GM23338 (cell line): Measurements from ENCODE around the gene TMEM140. TPM values are rescaled to one million over a fixed set of nuclear protein-coding genes. Genes with fewer than 3 reads are reported as not detected.

Experiments used
- ATAC-seq: fragments of 200-7000 bp; cut with Tn5 transposase; 3 replicates; pipeline ENCODE4 v1.9.1; 2020
- DNase-seq: peaks from one replicate; pipeline ENCODE4 v3.0.0-alpha.2; 2015; ENCODE audit warnings: low spot score
- H2AFZ ChIP-seq: fragments of 200-600 bp; sonication (generic); 2 replicates; pipeline ENCODE4 v1.8.0; 2016; ENCODE audit warnings: antibody characterized with exemption, mild to moderate bottlenecking, moderate library complexity
- H3F3A ChIP-seq: fragments of 200-600 bp; sonication (generic); replicated peaks from 2 replicates; pipeline ENCODE4 v1.8.0; 2017; ENCODE audit warnings: antibody characterized with exemption, mixed run types, low read depth
- H3K27ac ChIP-seq: fragments of 200-600 bp; sonication (generic); 2 replicates; pipeline ENCODE4 v1.6.1; 2016; ENCODE audit warnings: low read depth
- H3K27me3 ChIP-seq: fragments of 200-600 bp; sonication (generic); 2 replicates; pipeline ENCODE4 v1.8.0; 2016; ENCODE audit warnings: mild to moderate bottlenecking, mixed run types, moderate library complexity; ENCODE audit not compliant: insufficient read depth
- H3K36me3 ChIP-seq: fragments of 200-600 bp; sonication (generic); 2 replicates; pipeline ENCODE4 v1.8.0; 2016; ENCODE audit warnings: mild to moderate bottlenecking; ENCODE audit not compliant: insufficient read depth
- H3K4me1 ChIP-seq: fragments of 200-600 bp; sonication (generic); 2 replicates; pipeline ENCODE4 v1.8.0; 2016; ENCODE audit warnings: mild to moderate bottlenecking, moderate library complexity; ENCODE audit not compliant: insufficient read depth
- H3K4me2 ChIP-seq: fragments of 200-600 bp; sonication (generic); 2 replicates; pipeline ENCODE4 v1.7.1; 2017; ENCODE audit warnings: mixed run types
- H3K4me3 ChIP-seq: fragments of 200-600 bp; sonication (generic); 2 replicates; pipeline ENCODE4 v1.6.1; 2016; ENCODE audit warnings: mixed run types
- H3K79me2 ChIP-seq: fragments of 200-600 bp; sonication (generic); replicated peaks from 2 replicates; pipeline ENCODE4 v1.8.0; 2017; ENCODE audit warnings: mild to moderate bottlenecking; ENCODE audit not compliant: insufficient read depth
- H3K9me2 ChIP-seq: fragments of 200-600 bp; sonication (generic); 2 replicates; pipeline ENCODE4 v1.8.0; 2017; ENCODE audit not compliant: insufficient read depth
- H4K20me1 ChIP-seq: fragments of 200-600 bp; sonication (generic); replicated peaks from 2 replicates; pipeline ENCODE4 v1.8.0; 2017; ENCODE audit warnings: mild to moderate bottlenecking; ENCODE audit not compliant: insufficient read depth
- H3K27ac Mint-ChIP-seq: 2 replicates; pipeline ENCODE4 v1.8.0; 2020; ENCODE audit warnings: inconsistent platforms, mild to moderate bottlenecking, moderate library complexity, mixed read lengths
- H3K27me3 Mint-ChIP-seq: 3 replicates; pipeline ENCODE4 v1.8.0; 2022; ENCODE audit warnings: low read depth, mild to moderate bottlenecking, moderate library complexity, mixed read lengths, inconsistent platforms; ENCODE audit not compliant: insufficient read depth, poor library complexity
- H3K36me3 Mint-ChIP-seq: 3 replicates; pipeline ENCODE4 v1.8.0; 2021; ENCODE audit warnings: low read depth, mild to moderate bottlenecking, inconsistent platforms, moderate library complexity, mixed read lengths
- H3K4me1 Mint-ChIP-seq: 3 replicates; pipeline ENCODE4 v1.8.0; 2020; ENCODE audit warnings: mild to moderate bottlenecking, inconsistent platforms, mixed read lengths
- H3K4me3 Mint-ChIP-seq: 3 replicates; pipeline ENCODE4 v1.8.0; 2021; ENCODE audit warnings: moderate library complexity, mild to moderate bottlenecking, inconsistent platforms, mixed read lengths
- H3K9me3 Mint-ChIP-seq: 3 replicates; pipeline ENCODE4 v1.8.0; 2020; ENCODE audit warnings: moderate library complexity, mild to moderate bottlenecking, inconsistent platforms, mixed read lengths
- CREB1 ChIP-seq: fragments of 250-450 bp; sonication (Bioruptor Pico); IDR thresholded peaks from 2 replicates; pipeline ENCODE4 v1.5.0; 2020; ENCODE audit warnings: low read depth, mild to moderate bottlenecking, moderate library complexity
- CTCF ChIP-seq, 2 experiments: fragments of 200-600 bp in 1 of 2; sonication (generic) in 1 of 2; conservative IDR thresholded peaks; 2 replicates each; pipeline versions ENCODE4 v1.5.1 to v1.6.1; 2016 to 2017; ENCODE audit warnings: antibody characterized with exemption in 2 of 2, low read depth in 2 of 2, mild to moderate bottlenecking in 2 of 2, moderate library complexity in 1 of 2
- ETS1 ChIP-seq: IDR thresholded peaks from 2 replicates; pipeline ENCODE4 v1.6.1; 2016; ENCODE audit warnings: antibody characterized with exemption
- EZH2 ChIP-seq: fragments of 200-600 bp; sonication (generic); IDR thresholded peaks from one replicate; pipeline ENCODE4 v1.8.0; 2017; ENCODE audit warnings: antibody characterized with exemption, mild to moderate bottlenecking, low read depth; ENCODE audit not compliant: unreplicated experiment
- EZH2phosphoT487 ChIP-seq: fragments of 200-600 bp; sonication (generic); IDR thresholded peaks from one replicate; pipeline ENCODE4 v1.8.1; 2018; ENCODE audit warnings: antibody characterized with exemption; ENCODE audit not compliant: unreplicated experiment
- JUNB ChIP-seq: IDR thresholded peaks from one replicate; pipeline ENCODE4 v1.6.1; 2016; ENCODE audit warnings: antibody characterized with exemption; ENCODE audit not compliant: unreplicated experiment
- NANOG ChIP-seq: IDR thresholded peaks from 2 replicates; pipeline ENCODE4 v1.6.1; 2016; ENCODE audit warnings: antibody characterized with exemption, borderline replicate concordance
- POLR2AphosphoS5 ChIP-seq: IDR thresholded peaks from 2 replicates; pipeline ENCODE4 v1.6.1; 2016; ENCODE audit warnings: antibody characterized with exemption, low read depth
- STAT1 ChIP-seq: IDR thresholded peaks from one replicate; pipeline ENCODE4 v1.6.1; 2016; ENCODE audit warnings: antibody characterized with exemption; ENCODE audit not compliant: unreplicated experiment
- ZNF114 ChIP-seq: fragments of 250-450 bp; sonication (Bioruptor Pico); IDR thresholded peaks from 2 replicates; pipeline ENCODE4 v1.5.0; 2020; ENCODE audit warnings: mild to moderate bottlenecking, moderate library complexity
- ZNF331 ChIP-seq: fragments of 250-450 bp; sonication (Bioruptor Pico); IDR thresholded peaks from 2 replicates; pipeline ENCODE4 v1.5.0; 2020; ENCODE audit warnings: low read depth, mild to moderate bottlenecking, moderate library complexity
- polyA plus RNA-seq: library from polyadenylated mRNA; unstranded; fragments of >200 nt; fragmentation: Nextera tagmentation; extraction: Ambion mirVana; gene quantifications from 2 replicates; pipeline ENCODE4 v1.2.1, GENCODE V29; 2016
- total RNA-seq: library from RNA; depleted of rRNA; stranded (reverse); fragments of >200 nt; shearing (Covaris generic); gene quantifications from 2 replicates; pipeline ENCODE4 v1.2.3, GENCODE V29; 2014
- TF ChIP-seq, protein P1 (sequence below): IDR thresholded peaks from one replicate; pipeline ENCODE4 v1.6.1; 2018; ENCODE audit warnings: antibody characterized with exemption; ENCODE audit not compliant: unreplicated experiment
- TF ChIP-seq, protein P2 (sequence below): fragments of 250-450 bp; sonication (Bioruptor Pico); IDR thresholded peaks from 2 replicates; pipeline ENCODE4 v1.5.0; 2020; ENCODE audit warnings: mild to moderate bottlenecking, moderate library complexity

Gene TMEM140
- total and polyA plus RNA-seq, 2 experiments from 2014 or later, result 2.7 TPM; not detected in 1

- Mint-ChIP-seq H3K36me3 (peaks cover 49% of the 10 kb centered on the region), H3K4me3 (no peak overlapping the region), H3K27ac (no peak overlapping the region), H3K9me3 (peaks cover 24% of the 10 kb centered on the region), H3K27me3 (peaks cover 4% of the 10 kb centered on the region), H3K4me1 (no peaks in the 10 kb centered on the region)
- no peak overlapping the region for H3K4me3 ChIP-seq
- no peaks in the 10 kb centered on the region; the same call in 1 of the 2 replicates for H4K20me1 ChIP-seq
- H3K27ac ChIP-seq, result no peak overlapping the region
- no peaks in the 10 kb centered on the region for H3K79me2 ChIP-seq
- no peaks in the 10 kb centered on the region for H3K27me3 ChIP-seq
- TF ChIP-seq STAT1 (no peak), ETS1 (no peak), ZNF331 (CRISPR knock-in tag) (no peak), NANOG (no peak), JUNB (no peak), CREB1 (CRISPR knock-in tag) (no peak), EZH2phosphoT487 (no peak), EZH2 (no peak), ZNF114 (CRISPR knock-in tag) (no peak), CTCF (conservative IDR thresholded peaks at IDR 0.05; ENCODE audit: low read depth in 2 of 2) (no peak), POLR2AphosphoS5 (no peak)
- TF ChIP-seq, protein P1, sequence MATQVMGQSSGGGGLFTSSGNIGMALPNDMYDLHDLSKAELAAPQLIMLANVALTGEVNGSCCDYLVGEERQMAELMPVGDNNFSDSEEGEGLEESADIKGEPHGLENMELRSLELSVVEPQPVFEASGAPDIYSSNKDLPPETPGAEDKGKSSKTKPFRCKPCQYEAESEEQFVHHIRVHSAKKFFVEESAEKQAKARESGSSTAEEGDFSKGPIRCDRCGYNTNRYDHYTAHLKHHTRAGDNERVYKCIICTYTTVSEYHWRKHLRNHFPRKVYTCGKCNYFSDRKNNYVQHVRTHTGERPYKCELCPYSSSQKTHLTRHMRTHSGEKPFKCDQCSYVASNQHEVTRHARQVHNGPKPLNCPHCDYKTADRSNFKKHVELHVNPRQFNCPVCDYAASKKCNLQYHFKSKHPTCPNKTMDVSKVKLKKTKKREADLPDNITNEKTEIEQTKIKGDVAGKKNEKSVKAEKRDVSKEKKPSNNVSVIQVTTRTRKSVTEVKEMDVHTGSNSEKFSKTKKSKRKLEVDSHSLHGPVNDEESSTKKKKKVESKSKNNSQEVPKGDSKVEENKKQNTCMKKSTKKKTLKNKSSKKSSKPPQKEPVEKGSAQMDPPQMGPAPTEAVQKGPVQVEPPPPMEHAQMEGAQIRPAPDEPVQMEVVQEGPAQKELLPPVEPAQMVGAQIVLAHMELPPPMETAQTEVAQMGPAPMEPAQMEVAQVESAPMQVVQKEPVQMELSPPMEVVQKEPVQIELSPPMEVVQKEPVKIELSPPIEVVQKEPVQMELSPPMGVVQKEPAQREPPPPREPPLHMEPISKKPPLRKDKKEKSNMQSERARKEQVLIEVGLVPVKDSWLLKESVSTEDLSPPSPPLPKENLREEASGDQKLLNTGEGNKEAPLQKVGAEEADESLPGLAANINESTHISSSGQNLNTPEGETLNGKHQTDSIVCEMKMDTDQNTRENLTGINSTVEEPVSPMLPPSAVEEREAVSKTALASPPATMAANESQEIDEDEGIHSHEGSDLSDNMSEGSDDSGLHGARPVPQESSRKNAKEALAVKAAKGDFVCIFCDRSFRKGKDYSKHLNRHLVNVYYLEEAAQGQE, result no peak
- TF ChIP-seq, protein P2, sequence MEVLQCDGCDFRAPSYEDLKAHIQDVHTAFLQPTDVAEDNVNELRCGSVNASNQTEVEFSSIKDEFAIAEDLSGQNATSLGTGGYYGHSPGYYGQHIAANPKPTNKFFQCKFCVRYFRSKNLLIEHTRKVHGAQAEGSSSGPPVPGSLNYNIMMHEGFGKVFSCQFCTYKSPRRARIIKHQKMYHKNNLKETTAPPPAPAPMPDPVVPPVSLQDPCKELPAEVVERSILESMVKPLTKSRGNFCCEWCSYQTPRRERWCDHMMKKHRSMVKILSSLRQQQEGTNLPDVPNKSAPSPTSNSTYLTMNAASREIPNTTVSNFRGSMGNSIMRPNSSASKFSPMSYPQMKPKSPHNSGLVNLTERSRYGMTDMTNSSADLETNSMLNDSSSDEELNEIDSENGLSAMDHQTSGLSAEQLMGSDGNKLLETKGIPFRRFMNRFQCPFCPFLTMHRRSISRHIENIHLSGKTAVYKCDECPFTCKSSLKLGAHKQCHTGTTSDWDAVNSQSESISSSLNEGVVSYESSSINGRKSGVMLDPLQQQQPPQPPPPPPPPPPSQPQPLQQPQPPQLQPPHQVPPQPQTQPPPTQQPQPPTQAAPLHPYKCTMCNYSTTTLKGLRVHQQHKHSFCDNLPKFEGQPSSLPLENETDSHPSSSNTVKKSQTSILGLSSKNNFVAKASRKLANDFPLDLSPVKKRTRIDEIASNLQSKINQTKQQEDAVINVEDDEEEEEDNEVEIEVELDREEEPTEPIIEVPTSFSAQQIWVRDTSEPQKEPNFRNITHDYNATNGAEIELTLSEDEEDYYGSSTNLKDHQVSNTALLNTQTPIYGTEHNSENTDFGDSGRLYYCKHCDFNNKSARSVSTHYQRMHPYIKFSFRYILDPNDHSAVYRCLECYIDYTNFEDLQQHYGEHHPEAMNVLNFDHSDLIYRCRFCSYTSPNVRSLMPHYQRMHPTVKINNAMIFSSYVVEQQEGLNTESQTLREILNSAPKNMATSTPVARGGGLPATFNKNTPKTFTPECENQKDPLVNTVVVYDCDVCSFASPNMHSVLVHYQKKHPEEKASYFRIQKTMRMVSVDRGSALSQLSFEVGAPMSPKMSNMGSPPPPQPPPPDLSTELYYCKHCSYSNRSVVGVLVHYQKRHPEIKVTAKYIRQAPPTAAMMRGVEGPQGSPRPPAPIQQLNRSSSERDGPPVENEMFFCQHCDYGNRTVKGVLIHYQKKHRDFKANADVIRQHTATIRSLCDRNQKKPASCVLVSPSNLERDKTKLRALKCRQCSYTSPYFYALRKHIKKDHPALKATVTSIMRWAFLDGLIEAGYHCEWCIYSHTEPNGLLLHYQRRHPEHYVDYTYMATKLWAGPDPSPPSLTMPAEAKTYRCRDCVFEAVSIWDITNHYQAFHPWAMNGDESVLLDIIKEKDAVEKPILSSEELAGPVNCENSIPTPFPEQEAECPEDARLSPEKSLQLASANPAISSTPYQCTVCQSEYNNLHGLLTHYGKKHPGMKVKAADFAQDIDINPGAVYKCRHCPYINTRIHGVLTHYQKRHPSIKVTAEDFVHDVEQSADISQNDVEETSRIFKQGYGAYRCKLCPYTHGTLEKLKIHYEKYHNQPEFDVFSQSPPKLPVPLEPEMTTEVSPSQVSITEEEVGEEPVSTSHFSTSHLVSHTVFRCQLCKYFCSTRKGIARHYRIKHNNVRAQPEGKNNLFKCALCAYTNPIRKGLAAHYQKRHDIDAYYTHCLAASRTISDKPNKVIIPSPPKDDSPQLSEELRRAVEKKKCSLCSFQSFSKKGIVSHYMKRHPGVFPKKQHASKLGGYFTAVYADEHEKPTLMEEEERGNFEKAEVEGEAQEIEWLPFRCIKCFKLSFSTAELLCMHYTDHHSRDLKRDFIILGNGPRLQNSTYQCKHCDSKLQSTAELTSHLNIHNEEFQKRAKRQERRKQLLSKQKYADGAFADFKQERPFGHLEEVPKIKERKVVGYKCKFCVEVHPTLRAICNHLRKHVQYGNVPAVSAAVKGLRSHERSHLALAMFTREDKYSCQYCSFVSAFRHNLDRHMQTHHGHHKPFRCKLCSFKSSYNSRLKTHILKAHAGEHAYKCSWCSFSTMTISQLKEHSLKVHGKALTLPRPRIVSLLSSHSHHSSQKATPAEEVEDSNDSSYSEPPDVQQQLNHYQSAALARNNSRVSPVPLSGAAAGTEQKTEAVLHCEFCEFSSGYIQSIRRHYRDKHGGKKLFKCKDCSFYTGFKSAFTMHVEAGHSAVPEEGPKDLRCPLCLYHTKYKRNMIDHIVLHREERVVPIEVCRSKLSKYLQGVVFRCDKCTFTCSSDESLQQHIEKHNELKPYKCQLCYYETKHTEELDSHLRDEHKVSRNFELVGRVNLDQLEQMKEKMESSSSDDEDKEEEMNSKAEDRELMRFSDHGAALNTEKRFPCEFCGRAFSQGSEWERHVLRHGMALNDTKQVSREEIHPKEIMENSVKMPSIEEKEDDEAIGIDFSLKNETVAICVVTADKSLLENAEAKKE, result no peak
- peaks cover 11% of the 10 kb centered on the region for H3K36me3 ChIP-seq
- H3K9me2 ChIP-seq, result no peaks in the 10 kb centered on the region
- no peaks in the 10 kb centered on the region for H3K4me1 ChIP-seq
- DNase-seq (no peak), ATAC-seq (no peak)
- H3F3A ChIP-seq, result no peaks in the 10 kb centered on the region
- no peak overlapping the region for H3K4me2 ChIP-seq
- H2AFZ ChIP-seq, result no peak overlapping the region
Measured at GRCh38 chr7:135185471-135186260, 37.8 kb downstream of the TMEM140 start.
